Amniotic epithelial cell (primary cell): Measurements from ENCODE around the gene CTPS1.

Experiments
- DNase-seq: peaks from one replicate; pipeline ENCODE4 v3.0.0-alpha.2; 2010; ENCODE audit warnings: low read depth

Gene CTPS1

DNA sequence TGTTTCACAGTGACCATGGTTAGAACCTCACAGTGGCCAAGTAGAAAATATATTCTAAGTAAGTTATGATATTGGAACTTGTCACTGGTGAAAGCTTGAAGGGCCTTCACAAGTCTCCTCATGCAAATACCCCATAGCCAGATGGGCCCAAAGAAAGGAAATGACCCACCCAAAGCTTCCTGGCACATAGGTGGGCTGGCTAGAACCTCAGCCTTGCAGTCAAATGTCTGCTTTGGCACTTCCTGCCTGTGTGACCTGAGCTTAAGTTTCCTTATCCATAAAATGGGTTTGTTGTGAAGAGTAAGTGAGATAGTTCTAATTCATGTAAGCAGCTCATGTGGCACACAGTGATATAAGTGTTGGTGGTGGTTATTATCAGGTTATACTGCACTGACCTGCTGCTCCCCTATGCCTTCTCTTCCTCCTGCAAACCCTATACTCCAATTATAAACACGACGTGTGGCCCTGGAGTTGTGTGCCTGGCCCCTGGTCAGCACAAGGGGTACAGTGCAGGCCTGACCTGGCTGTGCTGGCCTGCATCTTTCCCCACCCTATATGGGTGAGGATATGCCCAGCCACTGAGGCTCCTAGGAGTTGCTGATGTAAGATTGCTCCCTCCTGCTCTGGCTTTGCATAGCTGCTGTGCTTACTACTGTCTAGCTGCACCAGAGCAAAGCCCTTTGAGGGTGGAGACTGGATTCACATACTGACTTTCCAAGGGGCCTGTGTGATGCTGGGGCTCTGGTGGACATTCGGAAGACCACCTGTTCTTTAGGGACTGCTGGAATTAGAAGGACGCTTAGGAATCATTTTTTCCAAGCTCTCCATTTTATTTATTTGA, 46.7 kb downstream of the CTPS1 start:
- no peak for DNase-seq

GRCh38 chr1:41028034-41028642, 48.6 kb downstream of the CTPS1 start:
- no peak for DNase-seq

GRCh38 chr1:41030872-41031616, 51.5 kb downstream of the CTPS1 start:
- no peak for DNase-seq

DNA sequence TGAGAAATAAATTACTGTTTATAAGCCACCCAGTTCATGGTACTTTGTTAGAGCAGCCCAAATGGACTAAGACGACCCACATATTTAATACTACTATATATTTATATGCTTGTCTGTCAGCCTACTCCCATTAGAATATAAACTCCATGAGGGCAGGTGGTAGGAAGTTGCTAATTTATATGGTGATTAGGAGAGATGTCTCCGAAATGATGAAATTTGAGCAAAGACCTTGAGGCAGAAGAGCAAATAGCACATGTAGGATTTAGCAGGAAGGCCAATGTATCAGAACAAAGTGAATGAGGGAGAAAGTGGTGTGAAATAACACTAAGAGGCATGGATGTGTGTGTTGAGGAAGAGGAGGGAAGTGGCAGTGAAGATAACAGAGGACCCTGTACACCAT, 52.7 kb downstream of the CTPS1 start:
- no peak for DNase-seq

DNA sequence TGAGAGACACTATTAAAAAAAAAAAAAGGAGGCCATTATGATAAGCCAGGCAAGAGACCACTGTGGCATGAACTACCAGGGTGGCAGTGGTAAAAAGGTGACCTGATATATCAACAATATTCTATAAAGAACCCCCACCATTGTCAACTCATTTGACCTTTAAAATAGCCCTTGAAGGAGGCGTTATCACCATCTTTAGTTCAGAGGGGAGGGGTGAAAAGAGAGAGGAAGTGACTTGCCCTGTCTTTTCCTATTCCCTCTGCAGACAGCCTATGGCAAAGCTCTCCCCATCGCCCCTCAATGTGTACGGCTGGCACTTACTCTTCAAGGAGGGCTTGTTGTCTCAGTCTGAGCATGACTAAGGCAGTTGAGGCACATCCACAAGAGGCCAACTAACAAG, 53.8 kb downstream of the CTPS1 start:
- DNase-seq, result no peak

GRCh38 chr1:41037116-41037903, 57.8 kb downstream of the CTPS1 start:
- DNase-seq, result no peak

DNA sequence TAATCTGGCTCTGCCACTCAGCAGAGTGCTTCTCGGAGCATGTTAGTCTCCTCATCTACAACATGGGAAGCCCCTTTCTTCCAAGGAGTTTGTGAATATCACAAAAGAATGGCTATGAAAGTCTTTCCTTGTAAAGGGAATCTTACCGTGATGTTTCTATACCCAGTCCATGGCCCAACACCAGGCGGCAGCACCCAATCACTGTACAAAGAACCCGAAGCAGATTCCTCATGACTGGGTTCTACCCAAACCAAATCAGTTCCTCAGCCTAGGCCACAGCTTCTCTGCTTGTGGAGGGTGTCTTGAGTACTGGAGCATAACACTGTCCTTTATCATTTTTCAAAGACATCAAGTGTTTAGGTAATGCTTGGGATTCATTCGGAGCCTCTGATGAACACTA, 58.6 kb downstream of the CTPS1 start:
- no peak for DNase-seq

DNA sequence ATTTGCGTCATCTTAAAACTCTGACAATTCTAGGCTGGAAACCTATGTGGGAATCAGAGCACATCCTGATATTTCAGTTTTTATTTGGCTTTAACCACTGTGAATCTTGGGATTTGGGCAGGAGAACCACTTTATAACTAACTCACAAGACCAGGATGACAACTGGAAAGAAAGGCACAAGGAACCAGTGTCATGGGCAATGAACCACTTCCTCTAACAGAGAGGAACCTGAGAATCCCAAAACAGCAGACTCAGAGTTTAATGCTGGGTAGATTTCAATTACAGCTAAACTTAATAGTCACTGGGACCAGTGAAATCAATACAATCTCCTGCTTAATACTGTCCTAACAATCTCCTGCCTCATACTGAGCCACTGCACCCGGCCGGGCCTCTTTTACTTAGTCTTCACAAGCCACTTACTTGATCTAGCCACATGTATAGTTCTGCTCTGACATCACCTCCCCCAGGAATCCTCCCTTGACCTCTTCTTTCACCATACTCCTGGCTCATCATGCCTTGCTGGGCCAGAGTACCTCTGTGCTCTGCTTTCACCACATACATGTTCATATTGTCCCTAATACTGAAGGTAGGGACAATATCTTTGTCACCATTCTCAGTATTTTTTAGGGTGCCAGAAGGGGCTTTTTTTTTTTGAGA, 62.2 kb downstream of the CTPS1 start:
- DNase-seq, result peak; percentile 81

GRCh38 chr1:41044187-41044586, 64.7 kb downstream of the CTPS1 start:
- no peak for DNase-seq

DNA sequence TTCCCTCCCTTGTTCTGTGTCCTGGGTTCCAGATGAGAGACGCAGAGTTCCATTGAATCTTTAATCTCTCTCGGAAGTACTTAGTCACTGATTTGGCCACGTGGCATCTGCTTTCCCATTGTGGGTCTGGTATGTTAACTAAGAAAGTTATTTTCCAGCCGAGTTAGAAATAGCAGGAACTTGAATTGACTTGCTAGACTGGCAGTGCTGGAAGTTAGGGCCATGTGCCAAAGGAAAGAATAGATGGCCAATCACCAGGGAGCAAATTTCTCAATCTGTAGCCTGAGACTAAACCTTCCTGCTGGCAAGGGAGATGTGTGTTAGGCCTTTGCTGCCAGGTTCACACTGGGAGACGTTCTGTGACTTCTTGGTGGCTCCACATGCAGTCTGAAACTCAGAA, 66.2 kb downstream of the CTPS1 start:
- peak; percentile 76 for DNase-seq

DNA sequence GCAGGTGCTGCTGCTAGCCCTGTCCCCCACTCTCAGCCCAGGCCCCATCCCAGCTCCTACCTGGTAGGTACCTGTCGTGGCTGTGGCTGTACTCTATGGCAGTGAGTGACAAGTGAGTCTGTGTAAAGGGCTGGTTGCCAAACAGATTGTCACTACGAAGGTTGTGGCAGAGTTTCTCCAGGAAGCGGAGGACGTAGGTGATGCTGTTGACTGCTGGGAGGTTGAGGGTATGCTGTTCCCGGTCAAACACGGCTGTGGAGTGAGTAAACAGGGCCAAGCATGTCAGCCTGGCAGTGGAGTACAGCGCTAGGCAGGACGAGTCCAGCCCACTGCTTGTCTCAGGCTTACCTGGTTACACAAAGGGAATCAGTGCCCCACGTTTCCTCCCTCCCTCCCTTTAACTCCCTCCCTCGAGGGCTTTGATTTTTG, 66.9 kb downstream of the CTPS1 start:
- DNase-seq, result no peak

GRCh38 chr1:41048540-41048939, 69.0 kb downstream of the CTPS1 start:
- DNase-seq, result no peak

DNA sequence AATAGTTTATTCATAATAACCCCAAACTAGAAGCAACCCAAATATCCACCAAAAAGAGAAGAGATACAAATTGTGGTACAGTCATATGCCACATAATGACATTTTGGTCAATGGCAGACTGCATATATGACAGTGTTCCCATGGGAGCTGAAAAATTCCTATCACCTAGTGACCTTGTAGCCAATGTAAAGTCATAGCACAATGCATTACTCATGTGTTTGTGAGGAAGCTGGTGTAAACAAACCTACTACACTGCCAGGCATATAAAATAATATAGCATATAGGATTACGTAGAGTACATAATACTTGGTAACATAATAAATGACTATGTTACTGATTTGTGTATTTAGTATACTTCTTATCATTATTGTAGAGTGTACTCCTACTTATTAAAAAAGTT, 71.5 kb downstream of the CTPS1 start:
- DNase-seq, result no peak

GRCh38 chr1:41053316-41053715, 73.8 kb downstream of the CTPS1 start:
- DNase-seq, result no peak

DNA sequence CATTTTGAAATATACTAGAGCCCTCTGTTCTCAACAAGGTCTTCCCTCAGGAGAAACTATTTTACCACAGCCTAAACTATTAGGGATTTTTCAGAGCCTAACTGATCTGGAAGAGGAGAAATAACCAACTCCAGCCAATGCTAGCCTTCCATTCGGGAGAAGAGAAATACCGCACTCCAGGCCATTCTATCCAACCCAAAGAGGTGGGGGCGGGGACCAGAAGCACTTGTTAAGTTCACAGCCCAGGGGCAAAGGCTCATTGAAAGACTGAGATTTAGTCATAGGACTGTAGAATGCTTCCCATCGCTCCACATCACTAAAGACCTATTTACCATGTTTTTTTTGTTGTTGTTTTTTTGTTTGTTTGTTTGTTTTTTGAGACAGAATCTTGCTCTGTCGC, 77.4 kb downstream of the CTPS1 start:
- no peak for DNase-seq
